ENCODE results near the gene SAPCD1.

Gene SAPCD1

DNA sequence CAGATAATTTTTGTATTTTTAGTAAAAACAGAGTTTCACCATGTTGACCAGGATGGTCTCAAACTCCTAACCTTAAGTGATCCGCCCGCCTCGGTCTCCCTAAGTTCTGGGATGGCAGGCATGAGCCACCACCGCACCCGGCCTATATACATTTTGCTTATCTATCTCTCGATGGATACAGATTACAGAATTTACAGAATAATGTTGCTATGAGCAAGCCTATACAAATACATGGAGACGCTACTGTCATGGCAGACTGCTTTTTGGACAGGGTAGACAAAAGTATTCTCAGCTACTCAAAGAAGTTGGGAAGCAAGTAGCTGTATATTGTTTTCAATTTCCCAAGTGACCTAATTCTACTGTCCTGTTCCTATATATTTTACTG lies 51.0 kb downstream of the SAPCD1 start:
- no peak for DNase-seq (ENCODE audit: extremely low spot score)
- CTCF ChIA-PET = interaction anchor here (0.6 to 1.9 kb wide), 3 partner anchors 22 to 315 kb away, joined by 3 to 7 read pairs (median 5); partner anchors contain the start of gene ATF6B
- POLR2A ChIA-PET = interaction anchor here (0.9 to 4.4 kb wide), 13 partner anchors 8 to 1158 kb away, joined by 3 to 104 read pairs (median 8); partner anchors contain the start of genes HSPA1B and VARS1
- TF ChIP-seq NFRKB (IDR thresholded peaks at IDR 0.05) (no peak), SUZ12 (IDR thresholded peaks at IDR 0.05) (no peak), ELF4 (IDR thresholded peaks at IDR 0.05) (no peak), TARDBP (IDR thresholded peaks at IDR 0.05) (no peak)
